ENCODE data around the gene TIMM17B.

TIMM17B gene

GRCh38 chrX:48918643-48919340 lies 21.2 kb upstream of the TIMM17B start, which contains the start of gene PIM2:
PIM2 (minus strand) TSS chrX:48919024; CDS start chrX:48918834, 190 bp downstream.
- DNase-seq = peak; percentile 85

DNA sequence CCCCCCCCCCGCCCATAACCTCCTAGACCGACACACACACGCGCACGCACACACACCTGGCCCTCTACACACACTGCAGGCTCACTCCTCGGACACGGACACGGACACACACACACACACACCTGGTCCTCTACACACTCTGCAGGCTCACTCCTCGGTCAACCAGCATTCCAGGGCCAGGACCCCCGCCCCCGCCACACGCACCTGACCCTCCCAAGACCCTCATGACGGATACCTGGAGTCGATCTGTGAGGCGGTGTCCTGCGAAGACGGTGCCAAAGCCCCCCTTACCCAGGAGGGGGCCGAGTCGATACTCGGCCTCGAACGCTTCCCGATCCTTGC lies 20.7 kb upstream of the TIMM17B start:
- no peak for DNase-seq

DNA sequence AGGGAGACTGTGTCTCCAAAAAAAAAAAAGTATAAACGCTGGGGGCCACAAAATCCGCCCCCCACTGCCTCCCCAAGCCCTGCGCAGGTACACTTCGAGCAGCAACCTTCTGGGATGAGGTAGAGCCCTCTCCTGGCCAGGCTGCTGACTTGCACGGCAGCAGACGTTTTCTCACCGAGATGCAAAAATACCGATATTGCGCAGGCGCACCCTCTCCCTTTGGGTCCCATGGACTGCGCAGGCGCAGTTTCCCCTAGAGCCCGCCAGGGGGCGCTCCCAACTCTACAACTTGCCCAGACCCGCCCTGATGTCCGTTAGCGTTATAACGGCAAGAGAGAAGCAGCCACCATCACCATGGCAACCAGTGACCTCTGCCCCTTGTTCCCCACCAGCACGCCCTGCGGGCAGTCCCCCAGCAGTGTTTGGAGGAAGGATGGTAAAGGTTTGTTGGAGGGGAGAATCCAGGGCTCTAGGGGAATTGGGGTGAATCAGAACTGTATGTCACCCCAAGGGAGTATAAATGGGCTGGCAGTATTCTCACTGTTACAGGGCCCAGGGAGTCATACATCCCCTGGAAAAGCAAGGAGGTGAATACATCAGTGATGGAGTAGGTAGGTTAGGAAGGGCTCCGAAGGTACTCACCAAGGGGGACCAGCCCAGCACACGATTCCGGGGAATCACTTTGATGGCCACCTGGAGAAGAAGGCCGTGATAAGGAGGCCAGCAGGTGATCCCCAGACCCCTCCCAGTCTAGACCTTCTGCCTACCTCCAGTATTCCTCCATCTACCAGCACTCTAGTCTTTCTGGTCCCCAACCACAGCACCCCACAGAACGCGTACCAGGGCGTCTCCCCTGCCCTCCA lies 19.8 kb upstream of the TIMM17B start:
- peak; percentile 69 for DNase-seq

- no peak for DNase-seq
These were observed 17.3 kb upstream of the TIMM17B start for GRCh38 chrX:48914593-48915493.

GRCh38 chrX:48913605-48914366 lies 16.2 kb upstream of the TIMM17B start:
- DNase-seq = no peak

DNA sequence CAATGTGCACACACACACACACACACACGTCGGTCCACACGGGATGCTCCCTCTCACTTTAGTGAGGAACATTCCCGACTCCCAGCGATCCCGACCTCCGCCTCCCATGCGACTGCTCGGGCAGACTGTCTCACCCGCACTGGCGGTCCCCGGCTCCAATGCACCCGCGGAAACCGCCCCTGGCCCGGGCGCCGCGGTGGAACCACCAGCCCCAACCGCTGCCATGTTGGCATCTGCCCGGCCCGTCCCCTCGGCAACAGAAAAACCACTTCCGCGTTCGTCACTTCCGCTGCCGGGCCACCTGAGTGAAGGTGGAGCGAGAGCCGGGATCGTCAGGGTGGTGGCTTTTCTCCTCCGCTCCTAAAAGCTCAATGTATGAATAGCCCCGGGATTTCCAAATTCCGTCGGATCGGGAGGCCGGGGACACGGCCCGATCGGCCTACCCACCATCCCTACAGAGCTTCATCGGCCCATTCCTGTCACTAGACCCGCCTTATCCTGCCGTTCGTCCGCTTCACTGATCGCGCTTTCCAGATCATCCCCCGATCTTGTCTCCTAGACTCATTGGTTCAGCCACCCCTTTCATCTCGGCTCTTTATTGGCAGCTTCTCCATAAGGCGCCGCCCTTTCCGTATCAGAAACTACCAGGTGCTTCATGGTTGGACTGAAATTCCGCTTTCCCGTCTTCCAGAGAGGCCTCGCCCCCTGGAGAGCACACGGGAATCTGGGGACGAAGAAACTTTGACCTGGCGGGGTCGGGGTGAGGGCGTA lies 14.0 kb upstream of the TIMM17B start, which contains the start of gene SLC35A2:
Gene SLC35A2, minus strand, starts transcription at position 235 of the 771 bp plus-strand sequence. Its CDS starts 10 bp downstream, at position 225.
- DNase-seq = peak; percentile 62

DNA sequence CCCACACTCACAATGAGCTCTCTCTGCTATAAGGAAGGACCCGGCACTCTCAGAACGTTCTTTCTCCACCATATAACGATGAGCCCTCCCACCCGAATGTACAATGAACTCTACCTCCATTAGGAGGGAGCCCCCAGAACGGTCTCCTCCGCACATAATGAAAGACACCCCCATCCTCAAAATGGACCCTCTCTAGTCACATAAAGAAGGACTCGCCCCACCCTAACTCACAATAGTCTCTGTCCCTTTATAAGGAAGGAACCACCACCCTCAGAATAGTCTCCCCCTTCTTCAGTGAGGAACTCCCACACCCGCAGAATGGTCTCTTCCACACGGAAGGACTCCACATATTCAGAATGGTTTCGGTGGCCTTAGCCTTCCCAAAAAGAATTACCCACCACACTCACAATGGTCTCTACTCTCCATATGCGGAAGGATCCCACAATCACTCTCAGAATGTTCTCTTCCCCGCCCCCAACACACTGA lies 13.4 kb upstream of the TIMM17B start:
- DNase-seq = no peak

DNA sequence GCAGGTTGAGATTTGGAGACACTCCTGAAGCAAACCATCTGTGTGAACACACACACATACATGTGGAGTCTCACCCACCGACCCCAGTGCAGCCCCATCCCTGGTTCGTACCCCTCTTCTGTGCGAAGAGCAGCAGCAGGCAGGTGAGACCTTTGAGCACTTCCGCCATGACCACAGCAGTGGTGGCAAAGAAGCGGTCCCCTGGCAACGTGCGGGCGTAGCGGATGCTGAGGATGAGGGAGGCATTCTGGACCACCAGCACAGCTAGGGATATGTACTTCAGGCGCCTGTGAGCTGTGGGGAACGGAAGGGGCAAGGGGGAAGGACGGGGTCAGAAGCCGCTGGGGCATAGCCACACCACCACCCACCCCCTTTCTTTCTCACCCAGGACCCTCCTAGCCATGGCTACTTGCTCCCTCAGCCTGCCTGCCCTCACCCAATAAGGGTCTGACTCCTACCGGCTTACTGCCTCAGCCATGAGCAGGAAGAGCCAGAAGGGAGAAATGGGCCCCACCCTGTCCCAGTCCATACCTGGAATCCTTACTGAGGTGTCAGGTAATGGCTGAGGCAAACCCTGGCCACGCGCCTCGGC lies 12.2 kb upstream of the TIMM17B start:
- DNase-seq = no peak

GRCh38 chrX:48908600-48908999 lies 11.0 kb upstream of the TIMM17B start:
- no peak for DNase-seq

- DNase-seq = no peak
These were observed 7.7 kb upstream of the TIMM17B start for GRCh38 chrX:48905090-48905790.

DNA sequence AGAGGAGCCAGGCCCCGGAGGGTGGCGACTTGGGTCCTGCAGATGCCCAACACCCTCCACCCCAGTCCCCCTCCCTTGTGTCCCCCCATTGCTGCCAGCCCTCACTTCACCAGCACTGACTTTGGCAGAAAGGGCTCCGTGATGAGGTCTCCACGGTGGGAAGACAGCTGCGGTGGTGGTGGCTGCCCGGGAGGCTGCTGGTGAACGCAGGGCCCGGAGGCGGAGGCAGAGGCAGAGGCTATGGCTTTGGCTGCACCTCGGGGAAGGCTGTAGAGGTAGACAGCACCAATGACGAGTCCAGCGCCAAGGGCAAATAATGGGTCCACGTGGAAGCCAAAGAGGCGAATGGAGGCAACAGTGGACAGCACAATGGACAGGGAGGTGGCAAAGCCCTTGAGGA lies 7.1 kb upstream of the TIMM17B start:
- DNase-seq = no peak

DNA sequence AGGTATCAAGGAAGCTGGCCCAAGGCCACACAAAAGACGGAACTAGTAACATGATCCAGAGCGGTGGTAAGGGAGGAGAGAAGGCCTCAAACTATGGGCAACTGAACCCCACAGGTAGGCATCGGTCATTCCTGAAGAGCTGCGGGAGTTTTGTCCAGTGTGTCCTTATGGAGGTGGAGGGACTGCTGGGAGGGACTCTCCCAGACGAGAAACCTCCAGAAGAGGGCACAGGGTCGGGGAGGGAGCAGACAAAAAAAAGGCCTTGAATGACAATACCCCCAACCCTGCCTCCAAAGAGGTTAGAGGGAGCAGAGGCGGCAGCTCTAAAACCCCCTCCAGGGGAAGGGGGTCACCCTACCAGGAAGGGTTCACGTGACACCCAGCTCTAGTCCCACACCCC lies 6.6 kb upstream of the TIMM17B start:
- no peak for DNase-seq

DNA sequence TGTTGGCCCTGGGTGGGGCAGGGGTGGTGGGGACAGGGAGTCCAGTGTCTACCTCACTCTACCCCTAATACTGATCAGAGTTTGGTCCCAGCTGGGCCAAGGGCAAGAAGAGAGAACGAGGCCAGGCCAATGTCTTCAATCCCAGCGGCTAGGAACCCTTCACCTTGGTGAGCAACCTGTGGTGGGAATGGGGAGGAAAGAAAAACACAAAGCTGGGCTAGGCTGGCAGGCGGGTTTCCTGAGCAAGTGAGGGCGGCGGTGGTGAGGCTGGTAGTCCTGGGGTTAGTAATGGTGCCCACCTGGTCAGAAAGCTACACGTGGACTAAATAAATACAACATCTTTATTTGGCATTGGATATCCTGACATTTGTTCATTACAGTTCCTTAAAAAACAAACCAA lies 5.7 kb upstream of the TIMM17B start:
- no peak for DNase-seq

DNA sequence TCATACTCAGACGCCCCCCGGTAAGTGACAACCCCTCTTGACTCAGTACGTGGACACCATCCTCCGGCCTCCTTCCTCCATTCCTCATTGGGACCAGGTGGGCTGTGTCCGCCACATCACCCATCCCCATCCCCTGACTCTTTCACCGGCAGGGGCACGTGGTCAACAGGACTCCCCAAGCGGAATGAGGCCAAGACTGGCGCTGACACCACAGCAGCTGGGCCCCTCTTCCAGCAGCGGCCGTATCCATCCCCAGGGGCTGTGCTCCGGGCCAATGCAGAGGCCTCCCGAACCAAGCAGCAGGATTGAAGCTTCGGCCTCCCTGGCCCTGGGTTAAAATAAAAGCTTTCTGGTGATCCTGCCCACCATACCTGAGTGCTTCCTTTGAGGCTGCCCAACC lies 5.2 kb upstream of the TIMM17B start:
- DNase-seq = no peak

GRCh38 chrX:48902135-48902534 lies 4.6 kb upstream of the TIMM17B start:
- DNase-seq = no peak

- no peak for DNase-seq
These were observed 3.5 kb upstream of the TIMM17B start for GRCh38 chrX:48901069-48901468.

DNA sequence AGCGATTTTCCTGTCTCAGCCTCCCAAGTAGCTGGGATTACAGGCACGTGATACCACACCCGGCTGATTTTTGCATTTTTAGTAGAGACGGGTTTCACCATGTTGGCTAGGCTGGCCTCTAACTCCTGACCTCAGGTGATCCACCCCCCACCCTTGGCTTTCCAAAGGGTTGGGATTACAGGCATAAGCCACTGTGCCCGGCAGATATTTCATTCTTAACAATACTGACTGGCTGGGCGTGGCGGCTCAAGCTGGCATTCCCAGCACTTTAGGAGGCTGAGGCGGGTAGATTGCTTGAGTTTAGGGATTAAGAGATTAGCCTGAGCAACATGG lies 1.5 kb upstream of the TIMM17B start:
- DNase-seq = no peak

GRCh38 chrX:48897157-48897624 lies 377 bp downstream of the TIMM17B start:
- peak; percentile 48 for DNase-seq

GRCh38 chrX:48896611-48897011 lies 957 bp downstream of the TIMM17B start:
- DNase-seq = no peak

- no peak for DNase-seq
These were observed 2.7 kb downstream of the TIMM17B start for GRCh38 chrX:48894891-48895290.

Data from NCI-H2029 treated with DMSO at 0.1 percent for 48 hours (cell line).